Endothelial cell of umbilical vein (primary cell): ENCODE results near the gene CHAF1A. TPM values are rescaled to one million over a fixed set of nuclear protein-coding genes. Genes with fewer than 3 reads are reported as not detected.

ENCODE experiments used
- BruUV-seq: library from RNA; stranded (reverse); fragments of 400-500 nt; replicated peaks from 2 replicates; lab custom pipeline; 2021; lab: Mats Ljungman, UMichigan
- CTCF ChIA-PET: fragments of 300-600, 350-600 bp; sonication (Branson Sonifier 250); formaldehyde crosslinking; loops from one replicate; lab custom pipeline; 2021; ENCODE audit warnings: antibody characterized with exemption, inconsistent platforms; lab: Charles Lee
- POLR2A ChIA-PET: fragments of 300-600, 350-600 bp; sonication (Branson Sonifier 250); formaldehyde crosslinking; loops from one replicate; lab custom pipeline; 2021; ENCODE audit warnings: antibody characterized with exemption, inconsistent platforms; lab: Charles Lee
- DNase-seq: peaks from one replicate; pipeline ENCODE4 v3.0.0-alpha.2; 2011; ENCODE audit warnings: low read depth, low spot score
- FAIRE-seq: peaks from 2 replicates; lab custom pipeline; 2011; peaks lifted over from hg19 to GRCh38; lab: Jason Lieb, UNC
- H2AFZ ChIP-seq: 2 replicates; pipeline ENCODE4 v1.6.0; 2012; ENCODE audit warnings: low read depth, low read length, control low read depth, inconsistent platforms
- H3K27ac ChIP-seq: 2 replicates; pipeline ENCODE4 v1.5.1; 2011; ENCODE audit warnings: low read depth, mild to moderate bottlenecking, control low read depth, low read length, moderate library complexity; ENCODE audit not compliant: insufficient read depth
- H3K27me3 ChIP-seq, 2 experiments: 2 replicates each; pipeline versions ENCODE4 v1.6.0 to v1.6.1; 2011; ENCODE audit warnings: low read length in 2 of 2, mixed read lengths in 1 of 2; ENCODE audit not compliant: control insufficient read depth in 2 of 2, insufficient read depth in 2 of 2
- H3K36me3 ChIP-seq, 2 experiments: 2 replicates in 1 of 2; 3 replicates in 1 of 2; pipeline ENCODE4 v1.5.1; 2011; ENCODE audit warnings: low read length in 2 of 2, mild to moderate bottlenecking in 1 of 2, moderate library complexity in 1 of 2; ENCODE audit not compliant: control insufficient read depth in 2 of 2, insufficient read depth in 2 of 2; ENCODE audit errors: extremely low read depth in 1 of 2
- H3K4me1 ChIP-seq: 3 replicates; pipeline ENCODE4 v1.5.1; 2011; ENCODE audit warnings: mild to moderate bottlenecking, low read length; ENCODE audit not compliant: control insufficient read depth, insufficient read depth; ENCODE audit errors: extremely low read depth
- H3K4me2 ChIP-seq: 2 replicates; pipeline ENCODE4 v1.6.1; 2011; ENCODE audit warnings: low read length, control low read depth, mixed read lengths; ENCODE audit not compliant: insufficient read depth
- H3K4me3 ChIP-seq, 3 experiments: fragments of 200-600 bp in 1 of 3; sonication (generic), shearing (Covaris generic) in 1 of 3; replicated peaks in 1 of 3; 2 replicates each; pipeline ENCODE4 v1.5.1; 2011 to 2016; ENCODE audit warnings: control low read depth in 3 of 3, low read length in 3 of 3, mild to moderate bottlenecking in 2 of 3, inconsistent platforms in 1 of 3, low read depth in 1 of 3, moderate library complexity in 1 of 3; ENCODE audit not compliant: insufficient read depth in 1 of 3
- H3K79me2 ChIP-seq: 2 replicates; pipeline ENCODE4 v1.6.0; 2012; ENCODE audit warnings: low read length, inconsistent platforms; ENCODE audit not compliant: control insufficient read depth, insufficient read depth
- H3K9ac ChIP-seq: replicated peaks from 2 replicates; pipeline ENCODE3; 2011; ENCODE audit warnings: low read length, control low read depth; ENCODE audit not compliant: insufficient read depth; ENCODE audit errors: extremely low read depth
- H3K9me1 ChIP-seq: replicated peaks from 3 replicates; pipeline ENCODE4 v1.6.0; 2011; ENCODE audit warnings: mild to moderate bottlenecking, low read length; ENCODE audit not compliant: control insufficient read depth, insufficient read depth; ENCODE audit errors: extremely low read depth
- H3K9me3 ChIP-seq: replicated peaks from 2 replicates; pipeline ENCODE4 v1.5.1; 2012; ENCODE audit warnings: low read length, inconsistent platforms; ENCODE audit not compliant: control insufficient read depth, insufficient read depth
- H4K20me1 ChIP-seq: replicated peaks from 2 replicates; pipeline ENCODE3; 2011; ENCODE audit warnings: mild to moderate bottlenecking, low read length; ENCODE audit not compliant: control insufficient read depth, insufficient read depth; ENCODE audit errors: extremely low read depth
- EZH2 ChIP-seq: IDR thresholded peaks from 2 replicates; pipeline ENCODE4 v1.6.1; 2012; ENCODE audit warnings: borderline replicate concordance, low read depth, mild to moderate bottlenecking, moderate library complexity, low read length, inconsistent platforms; ENCODE audit not compliant: severe bottlenecking
- FOS ChIP-seq: IDR thresholded peaks from 2 replicates; pipeline ENCODE4 v1.6.1; 2011; ENCODE audit warnings: mild to moderate bottlenecking, low read length, moderate library complexity, borderline replicate concordance; ENCODE audit not compliant: insufficient read depth
- JUN ChIP-seq: IDR thresholded peaks from 2 replicates; pipeline ENCODE4 v1.6.1; 2011; ENCODE audit warnings: borderline replicate concordance, low read depth; ENCODE audit not compliant: insufficient read length, insufficient read depth
- MYC ChIP-seq: IDR thresholded peaks from one replicate; pipeline ENCODE4 v1.6.1; 2011; ENCODE audit warnings: mild to moderate bottlenecking, low read depth, low read length
- dilution Hi-C: fragments of 300-500 bp; cut with MboI; formaldehyde crosslinking; loops from one replicate; pipeline ENCODE4 v1.15.0; 2019; ENCODE audit warnings: low sequenced_read_pairs; ENCODE audit not compliant: extremely low pct_ligation_motif_present
- intact Hi-C: fragments of 100-400 bp; cut with micrococcal nuclease; formaldehyde crosslinking; loops from one replicate; pipeline ENCODE4 v1.10.0; 2022
- polyA plus RNA-seq, 4 experiments: library from polyadenylated mRNA; depleted of rRNA in 3 of 4; stranded (reverse) in 3 of 4; unstranded in 1 of 4; fragments of >200 nt; gene quantifications; 2 replicates each; pipeline versions ENCODE4 v1.2.1 to v1.2.3, GENCODE V29; 2011 to 2012; ENCODE audit warnings: missing spikeins in 1 of 4
- total RNA-seq: library from RNA; stranded (reverse); gene quantifications from 2 replicates; pipeline ENCODE4 v1.2.3, GENCODE V29; 2021
- TF ChIP-seq, protein P1 (sequence below), 2 donors: IDR thresholded peaks; 1 replicate in 1 of 2; 2 replicates in 1 of 2; pipeline ENCODE4 v1.5.1; 2011; ENCODE audit warnings: low read length in 2 of 2, mild to moderate bottlenecking in 2 of 2, moderate library complexity in 2 of 2, control low read depth in 1 of 2, inconsistent platforms in 1 of 2, low read depth in 1 of 2; ENCODE audit not compliant: insufficient read depth in 1 of 2; ENCODE audit errors: extremely low read depth in 1 of 2

Gene CHAF1A
- total and polyA plus RNA-seq, 2 donors (not counting 3 experiments of a cell fraction or from before 2014, with no cell fraction given) = 19.5 to 44.5 TPM

DNA sequence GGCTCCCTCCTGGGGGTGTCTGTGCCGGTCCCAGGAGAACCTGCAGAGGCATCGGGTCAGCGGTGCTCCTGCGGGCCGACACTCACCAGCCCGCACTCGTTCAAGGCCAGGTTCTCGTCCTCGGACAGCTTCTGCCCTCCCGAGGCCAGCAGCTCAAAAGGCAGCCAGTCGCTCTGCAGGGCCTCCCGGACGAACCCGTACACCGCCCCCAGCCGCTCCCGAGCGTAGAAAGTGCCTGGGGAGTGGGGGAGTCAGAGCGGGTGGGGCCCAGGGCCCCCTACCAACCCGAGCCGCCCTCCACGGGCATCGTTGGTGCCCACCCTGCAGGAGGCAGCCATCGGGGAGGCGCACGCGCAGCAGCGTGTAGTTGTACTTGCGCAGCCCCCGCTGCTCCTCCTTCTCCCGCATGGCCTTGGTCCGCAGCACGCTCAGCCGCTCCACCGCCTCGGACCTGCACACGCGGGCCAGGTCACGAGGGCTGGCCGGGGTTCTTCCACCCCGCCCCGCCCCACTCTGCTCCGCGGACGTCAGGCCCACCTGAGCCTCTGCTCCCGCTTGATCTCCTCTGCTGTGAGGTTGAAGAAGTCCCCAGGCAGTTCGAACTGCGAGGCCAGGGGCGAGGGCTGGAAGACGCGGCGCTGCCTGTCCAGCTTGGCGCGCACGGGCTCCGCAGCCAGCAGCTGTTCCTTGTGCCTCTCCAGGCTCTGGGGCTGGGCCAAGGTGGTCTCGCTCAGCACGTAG, 43.7 kb downstream of the CHAF1A start:
- BruUV-seq = no TSS peak
- dilution Hi-C loops = no loop called here
- intact Hi-C loops = no loop called here
- Histone ChIP-seq H3K9me1 (no peaks in the 10 kb centered on the region), H3K27me3 (no peaks in the 10 kb centered on the region), H4K20me1 (no peaks in the 10 kb centered on the region), H3K4me2 (no peak overlapping the region), H3K4me3 (no peak overlapping the region), H3K79me2 (no peaks in the 10 kb centered on the region), H3K27ac (no peak overlapping the region), H3K4me1 (no peaks in the 10 kb centered on the region), H2AFZ (no peak overlapping the region), H3K9me3 (no peaks in the 10 kb centered on the region), H3K36me3 (peaks cover 10 to 47% of the 10 kb centered on the region in 2 experiments), H3K9ac (no peak overlapping the region)
- POLR2A ChIA-PET = no interaction called here
- no peak for TF ChIP-seq EZH2
- no peak for TF ChIP-seq MYC
- no peak for TF ChIP-seq FOS
- no peak for TF ChIP-seq JUN
- TF ChIP-seq, protein P1, sequence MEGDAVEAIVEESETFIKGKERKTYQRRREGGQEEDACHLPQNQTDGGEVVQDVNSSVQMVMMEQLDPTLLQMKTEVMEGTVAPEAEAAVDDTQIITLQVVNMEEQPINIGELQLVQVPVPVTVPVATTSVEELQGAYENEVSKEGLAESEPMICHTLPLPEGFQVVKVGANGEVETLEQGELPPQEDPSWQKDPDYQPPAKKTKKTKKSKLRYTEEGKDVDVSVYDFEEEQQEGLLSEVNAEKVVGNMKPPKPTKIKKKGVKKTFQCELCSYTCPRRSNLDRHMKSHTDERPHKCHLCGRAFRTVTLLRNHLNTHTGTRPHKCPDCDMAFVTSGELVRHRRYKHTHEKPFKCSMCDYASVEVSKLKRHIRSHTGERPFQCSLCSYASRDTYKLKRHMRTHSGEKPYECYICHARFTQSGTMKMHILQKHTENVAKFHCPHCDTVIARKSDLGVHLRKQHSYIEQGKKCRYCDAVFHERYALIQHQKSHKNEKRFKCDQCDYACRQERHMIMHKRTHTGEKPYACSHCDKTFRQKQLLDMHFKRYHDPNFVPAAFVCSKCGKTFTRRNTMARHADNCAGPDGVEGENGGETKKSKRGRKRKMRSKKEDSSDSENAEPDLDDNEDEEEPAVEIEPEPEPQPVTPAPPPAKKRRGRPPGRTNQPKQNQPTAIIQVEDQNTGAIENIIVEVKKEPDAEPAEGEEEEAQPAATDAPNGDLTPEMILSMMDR (IDR thresholded peaks at IDR 0.05; ENCODE audit: extremely low read depth in 1 of 2, insufficient read depth in 1 of 2, low read depth in 1 of 2, low read length in 2 of 2) = no peak
- DNase-seq (no peak), FAIRE-seq (no peak)
- CTCF ChIA-PET = interaction anchor here (2.1 kb wide), 1 partner anchor 11 kb away, joined by 5 read pairs; no protein-coding TSS in a partner anchor
